Fibroblast of lung (primary cell): Measurements from ENCODE around the gene TUBB1. TPM values are rescaled to one million over a fixed set of nuclear protein-coding genes. Genes with fewer than 3 reads are reported as not detected.

Experiments
- DNase-seq, 2 donors: peaks; one replicate each; pipeline versions ENCODE4 v3.0.0 to v3.0.0-alpha.2; 2010; ENCODE audit warnings: low read depth in 2 of 2
- H2AFZ ChIP-seq: 2 replicates; pipeline ENCODE4 v1.5.1; 2012; ENCODE audit warnings: low read length, control low read depth, inconsistent platforms
- H3K27ac ChIP-seq: 2 replicates; pipeline ENCODE4 v1.5.1; 2011; ENCODE audit warnings: low read length, control low read depth; ENCODE audit not compliant: insufficient read depth
- H3K27me3 ChIP-seq: 2 replicates; pipeline ENCODE4 v1.5.1; 2011; ENCODE audit warnings: mild to moderate bottlenecking, low read length; ENCODE audit not compliant: control insufficient read depth, insufficient read depth
- H3K36me3 ChIP-seq: 2 replicates; pipeline ENCODE4 v1.5.1; 2011; ENCODE audit warnings: low read length; ENCODE audit not compliant: control insufficient read depth, insufficient read depth
- H3K4me1 ChIP-seq: 2 replicates; pipeline ENCODE4 v1.5.1; 2011; ENCODE audit warnings: low read length; ENCODE audit not compliant: control insufficient read depth, insufficient read depth; ENCODE audit errors: extremely low read depth
- H3K4me2 ChIP-seq: 2 replicates; pipeline ENCODE4 v1.5.1; 2011; ENCODE audit warnings: low read length, control low read depth; ENCODE audit not compliant: insufficient read depth; ENCODE audit errors: extremely low read depth
- H3K4me3 ChIP-seq, 4 experiments: fragments of 200-600 bp in 1 of 4; sonication (generic) in 1 of 4; replicated peaks in 1 of 4; 2 replicates each; pipeline ENCODE4 v1.5.1; 2011 to 2016; ENCODE audit warnings: low read length in 4 of 4, low read depth in 3 of 4, mild to moderate bottlenecking in 3 of 4, control low read depth in 2 of 4, inconsistent platforms in 1 of 4, mixed read lengths in 1 of 4; ENCODE audit not compliant: insufficient read depth in 1 of 4; ENCODE audit errors: control extremely low read depth in 1 of 4
- H3K79me2 ChIP-seq: 2 replicates; pipeline ENCODE4 v1.5.1; 2012; ENCODE audit warnings: mild to moderate bottlenecking, low read length, inconsistent platforms; ENCODE audit not compliant: control insufficient read depth, insufficient read depth
- H3K9ac ChIP-seq: 2 replicates; pipeline ENCODE4 v1.5.1; 2011; ENCODE audit warnings: mild to moderate bottlenecking, low read length, control low read depth; ENCODE audit not compliant: insufficient read depth
- H3K9me3 ChIP-seq: 2 replicates; pipeline ENCODE4 v1.5.1; 2012; ENCODE audit warnings: low read depth, low read length; ENCODE audit not compliant: control insufficient read depth, insufficient read depth
- H4K20me1 ChIP-seq: 2 replicates; pipeline ENCODE4 v1.5.1; 2011; ENCODE audit warnings: low read length; ENCODE audit not compliant: control insufficient read depth, insufficient read depth; ENCODE audit errors: extremely low read depth
- EZH2 ChIP-seq: IDR thresholded peaks from 2 replicates; pipeline ENCODE4 v1.5.1; 2012; ENCODE audit warnings: low read length, control low read depth, mild to moderate bottlenecking; ENCODE audit errors: missing control alignments
- polyA plus RNA-seq, 2 donors: library from polyadenylated mRNA; depleted of rRNA in 1 of 2; stranded (reverse) in 1 of 2; unstranded in 1 of 2; fragments of >200 nt; gene quantifications; 2 replicates each; pipeline ENCODE4 v1.2.1, GENCODE V29; 2011 to 2012; ENCODE audit warnings: missing spikeins in 1 of 2
- total RNA-seq: library from RNA; depleted of rRNA; stranded (reverse); fragments of >200 nt; gene quantifications from 2 replicates; pipeline ENCODE4 v1.2.1, GENCODE V29; 2014
- TF ChIP-seq, protein P1 (sequence below), 2 donors: IDR thresholded peaks in 1 of 2; conservative IDR thresholded peaks in 1 of 2; 1 replicate in 1 of 2; 2 replicates in 1 of 2; pipeline ENCODE4 v1.5.1; 2011 to 2012; ENCODE audit warnings: low read length in 2 of 2, control low read depth in 1 of 2, inconsistent platforms in 1 of 2, low read depth in 1 of 2, mild to moderate bottlenecking in 1 of 2

Gene TUBB1
- total and polyA plus RNA-seq, 2 donors (not counting 1 experiment from before 2014, with no cell fraction given) = under 0.01 TPM; not detected in 1

DNA sequence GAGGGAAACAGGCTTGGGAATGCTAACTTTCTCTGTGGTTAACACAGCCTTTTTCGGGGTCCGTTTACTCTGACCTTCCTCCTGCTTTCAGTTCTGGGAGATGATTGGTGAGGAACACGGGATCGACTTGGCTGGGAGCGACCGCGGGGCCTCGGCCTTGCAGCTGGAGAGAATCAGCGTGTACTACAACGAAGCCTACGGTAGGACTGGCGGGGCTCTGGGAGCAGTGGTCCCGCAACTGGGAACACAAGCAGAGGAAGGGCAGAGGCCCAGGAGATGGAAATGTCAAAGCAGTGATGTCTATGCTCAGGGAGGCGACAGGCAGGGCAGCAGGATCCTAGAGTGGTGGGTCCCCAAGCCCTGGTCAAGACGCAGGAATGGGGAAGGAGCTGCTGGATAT is 3.5 kb downstream of the TUBB1 start:
- Histone ChIP-seq H3K4me1 (peaks cover 2% of the 10 kb centered on the region), H3K4me3 (no peak overlapping the region), H2AFZ (no peak overlapping the region), H3K27me3 (no peaks in the 10 kb centered on the region), H3K9me3 (no peaks in the 10 kb centered on the region), H3K4me2 (no peak overlapping the region), H4K20me1 (no peaks in the 10 kb centered on the region), H3K27ac (no peak overlapping the region), H3K79me2 (peaks cover 18% of the 10 kb centered on the region), H3K9ac (no peak overlapping the region), H3K36me3 (peaks cover 5% of the 10 kb centered on the region)
- DNase-seq = no peak
- TF ChIP-seq, protein P1, sequence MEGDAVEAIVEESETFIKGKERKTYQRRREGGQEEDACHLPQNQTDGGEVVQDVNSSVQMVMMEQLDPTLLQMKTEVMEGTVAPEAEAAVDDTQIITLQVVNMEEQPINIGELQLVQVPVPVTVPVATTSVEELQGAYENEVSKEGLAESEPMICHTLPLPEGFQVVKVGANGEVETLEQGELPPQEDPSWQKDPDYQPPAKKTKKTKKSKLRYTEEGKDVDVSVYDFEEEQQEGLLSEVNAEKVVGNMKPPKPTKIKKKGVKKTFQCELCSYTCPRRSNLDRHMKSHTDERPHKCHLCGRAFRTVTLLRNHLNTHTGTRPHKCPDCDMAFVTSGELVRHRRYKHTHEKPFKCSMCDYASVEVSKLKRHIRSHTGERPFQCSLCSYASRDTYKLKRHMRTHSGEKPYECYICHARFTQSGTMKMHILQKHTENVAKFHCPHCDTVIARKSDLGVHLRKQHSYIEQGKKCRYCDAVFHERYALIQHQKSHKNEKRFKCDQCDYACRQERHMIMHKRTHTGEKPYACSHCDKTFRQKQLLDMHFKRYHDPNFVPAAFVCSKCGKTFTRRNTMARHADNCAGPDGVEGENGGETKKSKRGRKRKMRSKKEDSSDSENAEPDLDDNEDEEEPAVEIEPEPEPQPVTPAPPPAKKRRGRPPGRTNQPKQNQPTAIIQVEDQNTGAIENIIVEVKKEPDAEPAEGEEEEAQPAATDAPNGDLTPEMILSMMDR (conservative IDR thresholded peaks at IDR 0.05 in 1 of 2, IDR thresholded peaks at IDR 0.05 in 1 of 2; ENCODE audit: low read depth in 1 of 2, low read length in 2 of 2) = no peak
- TF ChIP-seq EZH2 = no peak

DNA sequence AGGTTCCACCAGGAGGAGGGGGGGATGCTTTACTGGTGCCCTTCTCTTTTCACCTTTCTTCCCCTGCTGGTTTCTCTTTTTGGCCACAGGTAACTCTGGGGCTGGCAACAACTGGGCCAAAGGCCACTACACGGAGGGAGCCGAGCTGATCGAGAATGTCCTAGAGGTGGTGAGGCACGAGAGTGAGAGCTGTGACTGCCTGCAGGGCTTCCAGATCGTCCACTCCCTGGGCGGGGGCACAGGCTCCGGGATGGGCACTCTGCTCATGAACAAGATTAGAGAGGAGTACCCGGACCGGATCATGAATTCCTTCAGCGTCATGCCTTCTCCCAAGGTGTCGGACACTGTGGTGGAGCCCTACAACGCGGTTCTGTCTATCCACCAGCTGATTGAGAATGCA is 4.4 kb downstream of the TUBB1 start:
- Histone ChIP-seq H3K36me3 (peaks cover 5% of the 10 kb centered on the region), H3K9ac (no peak overlapping the region), H3K4me3 (no peak overlapping the region), H3K4me2 (no peak overlapping the region), H3K27ac (no peak overlapping the region), H3K9me3 (no peaks in the 10 kb centered on the region), H3K4me1 (peaks cover 2% of the 10 kb centered on the region), H3K27me3 (no peaks in the 10 kb centered on the region), H2AFZ (no peak overlapping the region), H4K20me1 (no peaks in the 10 kb centered on the region), H3K79me2 (peaks cover 24% of the 10 kb centered on the region)
- no peak for DNase-seq
- TF ChIP-seq, protein P1 (conservative IDR thresholded peaks at IDR 0.05 in 1 of 2, IDR thresholded peaks at IDR 0.05 in 1 of 2; ENCODE audit: low read depth in 1 of 2, low read length in 2 of 2) = no peak
- no peak for TF ChIP-seq EZH2

DNA sequence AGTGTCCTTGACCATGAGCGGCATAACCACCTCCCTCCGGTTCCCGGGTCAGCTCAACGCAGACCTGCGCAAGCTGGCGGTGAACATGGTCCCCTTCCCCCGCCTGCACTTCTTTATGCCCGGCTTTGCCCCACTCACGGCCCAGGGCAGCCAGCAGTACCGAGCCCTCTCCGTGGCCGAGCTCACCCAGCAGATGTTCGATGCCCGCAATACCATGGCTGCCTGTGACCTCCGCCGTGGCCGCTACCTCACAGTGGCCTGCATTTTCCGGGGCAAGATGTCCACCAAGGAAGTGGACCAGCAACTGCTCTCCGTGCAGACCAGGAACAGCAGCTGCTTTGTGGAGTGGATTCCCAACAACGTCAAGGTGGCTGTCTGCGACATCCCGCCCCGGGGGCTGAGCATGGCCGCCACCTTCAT is 4.9 kb downstream of the TUBB1 start:
- Histone ChIP-seq H3K9me3 (no peaks in the 10 kb centered on the region), H3K79me2 (peaks cover 29% of the 10 kb centered on the region), H3K36me3 (peaks cover 5% of the 10 kb centered on the region), H3K4me3 (no peak overlapping the region), H4K20me1 (no peaks in the 10 kb centered on the region), H2AFZ (no peak overlapping the region), H3K27me3 (no peaks in the 10 kb centered on the region), H3K9ac (no peak overlapping the region), H3K4me2 (no peak overlapping the region), H3K4me1 (peaks cover 2% of the 10 kb centered on the region), H3K27ac (no peak overlapping the region)
- no peak for DNase-seq
- TF ChIP-seq, protein P1 (conservative IDR thresholded peaks at IDR 0.05 in 1 of 2, IDR thresholded peaks at IDR 0.05 in 1 of 2; ENCODE audit: low read depth in 1 of 2, low read length in 2 of 2) = no peak
- TF ChIP-seq EZH2 = no peak
